ENCODE data around the gene TMEM30B. TPM values are rescaled to one million over a fixed set of nuclear protein-coding genes. Genes with fewer than 3 reads are reported as not detected.
"Not testable (repeated sequence)": the region's sequence is repeated elsewhere in the genome, so short reads cannot be mapped to it uniquely, and the experiment has no call there.

Gene TMEM30B
- total RNA-seq, 6 experiments from 2014 or later, result 4.5 to 10.0 (median 6.7) TPM

DNA sequence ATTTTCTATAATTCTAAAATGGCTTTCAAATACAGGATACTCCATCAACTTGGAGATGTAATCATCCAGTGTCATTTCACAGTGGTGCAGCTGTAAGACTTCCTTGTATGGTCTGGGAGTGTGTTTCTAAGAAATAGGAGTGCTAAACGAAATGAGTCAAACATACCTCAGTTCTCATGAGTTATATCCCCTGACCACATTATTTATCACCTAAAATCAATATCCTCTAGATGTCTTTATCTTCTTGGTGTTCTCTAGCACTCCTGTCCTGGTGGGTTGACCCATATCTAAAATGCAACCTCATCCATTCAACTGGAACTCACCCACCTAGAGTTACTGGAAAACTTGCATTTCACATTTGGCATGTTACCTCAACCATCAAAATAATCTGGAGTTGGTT lies 33.2 kb downstream of the TMEM30B start:
- TF ChIP-seq, protein P1, sequence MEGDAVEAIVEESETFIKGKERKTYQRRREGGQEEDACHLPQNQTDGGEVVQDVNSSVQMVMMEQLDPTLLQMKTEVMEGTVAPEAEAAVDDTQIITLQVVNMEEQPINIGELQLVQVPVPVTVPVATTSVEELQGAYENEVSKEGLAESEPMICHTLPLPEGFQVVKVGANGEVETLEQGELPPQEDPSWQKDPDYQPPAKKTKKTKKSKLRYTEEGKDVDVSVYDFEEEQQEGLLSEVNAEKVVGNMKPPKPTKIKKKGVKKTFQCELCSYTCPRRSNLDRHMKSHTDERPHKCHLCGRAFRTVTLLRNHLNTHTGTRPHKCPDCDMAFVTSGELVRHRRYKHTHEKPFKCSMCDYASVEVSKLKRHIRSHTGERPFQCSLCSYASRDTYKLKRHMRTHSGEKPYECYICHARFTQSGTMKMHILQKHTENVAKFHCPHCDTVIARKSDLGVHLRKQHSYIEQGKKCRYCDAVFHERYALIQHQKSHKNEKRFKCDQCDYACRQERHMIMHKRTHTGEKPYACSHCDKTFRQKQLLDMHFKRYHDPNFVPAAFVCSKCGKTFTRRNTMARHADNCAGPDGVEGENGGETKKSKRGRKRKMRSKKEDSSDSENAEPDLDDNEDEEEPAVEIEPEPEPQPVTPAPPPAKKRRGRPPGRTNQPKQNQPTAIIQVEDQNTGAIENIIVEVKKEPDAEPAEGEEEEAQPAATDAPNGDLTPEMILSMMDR (IDR thresholded peaks at IDR 0.05), result no peak
- TF ChIP-seq POLR2A (IDR thresholded peaks at IDR 0.05), result no peak
- no peaks in the 10 kb centered on the region for H3K9me3 ChIP-seq
- no peaks in the 10 kb centered on the region for H3K4me1 ChIP-seq
- 22% methylated on average over 1 of the region's 1 CpG for WGBS (ENCODE audit: insufficient coverage, low coverage, low lambda C conversion rate, missing lambda C conversion rate)
- DNase-seq (no peak), ATAC-seq (no peak)
- no peak overlapping the region for H3K4me3 ChIP-seq
- no peaks in the 10 kb centered on the region for H3K27me3 ChIP-seq
- intact Hi-C loops (cut with DNase I), result loop anchor here in 1 of 2 donors (10.0 kb wide), 1 partner anchor 623 kb away; no protein-coding TSS in a partner anchor
- H3K27ac ChIP-seq, result no peak overlapping the region
- no peaks in the 10 kb centered on the region for H3K36me3 ChIP-seq

DNA sequence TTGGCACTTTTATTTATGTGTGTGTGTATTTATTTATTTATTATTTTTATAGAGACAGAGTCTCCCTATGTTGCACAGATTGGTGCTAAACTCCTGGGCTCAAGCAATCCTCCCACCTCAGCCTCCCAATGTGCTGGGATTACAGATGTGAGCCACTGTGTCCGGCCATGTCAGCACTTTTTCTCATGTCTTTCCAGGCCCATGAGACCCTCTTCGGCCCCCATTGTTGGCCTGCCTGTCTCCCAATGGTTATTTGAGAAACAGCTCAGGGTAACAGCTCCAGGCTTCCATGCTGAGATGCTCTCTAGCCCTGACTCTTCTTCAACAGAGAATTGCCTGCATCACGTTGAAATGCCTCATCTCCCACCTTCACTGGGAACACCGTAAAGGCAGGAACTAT lies 34.4 kb downstream of the TMEM30B start:
- H3K4me3 ChIP-seq, result no peak overlapping the region
- H3K4me1 ChIP-seq, result no peaks in the 10 kb centered on the region
- DNase-seq, result no peak
- no peak for ATAC-seq
- H3K36me3 ChIP-seq, result no peaks in the 10 kb centered on the region
- 36% methylated on average over 3 of the region's 4 CpGs for WGBS (ENCODE audit: insufficient coverage, low coverage, low lambda C conversion rate, missing lambda C conversion rate)
- intact Hi-C loops (cut with DNase I), result loop anchor here in 1 of 2 donors (10.0 kb wide), 1 partner anchor 622 kb away; no protein-coding TSS in a partner anchor
- no peaks in the 10 kb centered on the region for H3K27me3 ChIP-seq
- H3K27ac ChIP-seq, result no peak overlapping the region
- TF ChIP-seq POLR2A (IDR thresholded peaks at IDR 0.05), result no peak
- TF ChIP-seq, protein P1 (IDR thresholded peaks at IDR 0.05), result no peak
- no peaks in the 10 kb centered on the region for H3K9me3 ChIP-seq

DNA sequence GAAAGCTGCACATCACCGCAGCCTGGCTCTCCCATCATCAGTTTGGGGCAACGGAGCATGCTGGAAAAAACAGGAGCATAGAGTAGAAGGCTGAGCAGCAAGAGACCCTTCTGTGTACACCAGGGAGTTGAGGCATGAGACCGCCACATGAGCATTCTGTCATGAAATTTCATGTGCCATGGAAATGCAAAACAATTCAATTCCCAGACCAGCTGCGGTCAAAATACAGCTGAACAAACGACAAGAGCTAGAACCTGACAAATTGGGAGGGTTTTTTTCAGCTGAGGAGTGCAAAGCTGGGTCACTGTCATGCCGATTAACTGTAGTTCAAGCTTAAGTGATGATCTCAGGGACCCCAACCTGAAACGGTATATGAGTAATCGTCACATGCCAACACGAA lies 37.1 kb downstream of the TMEM30B start:
- H3K27me3 ChIP-seq, result no peaks in the 10 kb centered on the region
- intact Hi-C loops (cut with DNase I), result loop anchor here in 1 of 2 donors (10.0 kb wide), 1 partner anchor 619 kb away; no protein-coding TSS in a partner anchor
- H3K9me3 ChIP-seq, result no peaks in the 10 kb centered on the region
- no peaks in the 10 kb centered on the region for H3K36me3 ChIP-seq
- 77% methylated on average over 9 of the region's 9 CpGs for WGBS (ENCODE audit: insufficient coverage, low coverage, low lambda C conversion rate, missing lambda C conversion rate)
- H3K27ac ChIP-seq, result no peak overlapping the region
- no peaks in the 10 kb centered on the region for H3K4me1 ChIP-seq
- no peak for TF ChIP-seq POLR2A (IDR thresholded peaks at IDR 0.05)
- TF ChIP-seq, protein P1 (IDR thresholded peaks at IDR 0.05), result no peak
- no peak for DNase-seq
- H3K4me3 ChIP-seq, result no peak overlapping the region
- no peak for ATAC-seq

DNA sequence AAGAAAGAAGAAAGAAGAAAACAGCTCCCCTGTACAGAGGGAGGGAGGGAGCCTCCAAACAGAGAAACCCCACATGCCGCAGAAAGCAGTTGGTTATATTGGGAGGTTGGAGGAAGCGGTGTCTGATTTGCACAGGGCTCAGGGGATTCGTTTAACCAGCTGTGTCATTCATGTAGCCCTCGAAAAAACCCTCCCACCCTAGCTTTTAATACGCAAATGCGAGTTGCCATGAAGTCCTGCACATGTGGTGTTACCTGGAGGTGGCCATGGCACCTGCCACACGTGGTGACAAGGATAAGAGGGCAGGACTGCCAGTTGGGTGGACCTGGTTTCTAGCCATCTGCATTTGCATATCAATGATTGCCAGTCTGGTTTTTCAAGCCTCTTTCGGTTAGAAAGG lies 40.9 kb downstream of the TMEM30B start:
- 37% methylated on average over 5 of the region's 8 CpGs for WGBS (ENCODE audit: insufficient coverage, low coverage, low lambda C conversion rate, missing lambda C conversion rate)
- DNase-seq (no peak), ATAC-seq (no peak)
- H3K4me3 ChIP-seq, result no peak overlapping the region
- intact Hi-C loops (cut with DNase I), result loop anchor here in 1 of 2 donors (10.0 kb wide), 1 partner anchor 615 kb away; no protein-coding TSS in a partner anchor
- TF ChIP-seq, protein P1 (IDR thresholded peaks at IDR 0.05), result no peak
- TF ChIP-seq POLR2A (IDR thresholded peaks at IDR 0.05), result no peak
- no peaks in the 10 kb centered on the region for H3K9me3 ChIP-seq
- no peaks in the 10 kb centered on the region for H3K36me3 ChIP-seq
- H3K27me3 ChIP-seq, result no peaks in the 10 kb centered on the region
- H3K27ac ChIP-seq, result no peak overlapping the region
- no peaks in the 10 kb centered on the region for H3K4me1 ChIP-seq

DNA sequence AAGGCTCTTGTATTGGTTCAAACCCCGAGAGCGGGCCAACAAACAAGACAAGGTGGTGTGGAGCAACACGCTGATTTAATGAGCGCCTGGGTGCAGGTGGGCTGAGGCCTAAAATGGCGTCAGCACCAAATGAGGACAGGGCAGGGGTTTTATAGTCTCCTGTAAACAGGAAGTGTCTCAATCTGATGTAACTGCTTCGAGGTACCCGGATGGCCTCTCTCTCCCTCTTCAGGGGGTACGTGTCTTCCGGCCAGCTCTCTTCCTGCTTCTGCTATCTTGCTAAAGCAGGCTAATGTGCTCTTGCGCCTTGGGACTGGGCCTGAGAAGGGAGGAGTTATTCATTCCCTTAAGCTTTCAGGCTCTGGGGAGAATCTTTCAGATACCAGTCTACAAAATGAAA lies 41.9 kb downstream of the TMEM30B start:
- H3K4me1 ChIP-seq; H3K36me3 ChIP-seq; H3K9me3 ChIP-seq; H3K27me3 ChIP-seq; DNase-seq; H3K27ac ChIP-seq; H3K4me3 ChIP-seq; intact Hi-C loops (cut with DNase I); ATAC-seq: not testable (repeated sequence)
- WGBS (ENCODE audit: insufficient coverage, low coverage, low lambda C conversion rate, missing lambda C conversion rate), result 59% methylated on average over 2 of the region's 10 CpGs

Data from right lobe of liver (tissue), 6 donors.